Gastrocnemius medialis (tissue), 4 donors: ENCODE measurements around the gene TPK1.

Experiments used
- CTCF ChIP-seq, 5 experiments: fragments of 450-650 bp in 3 of 5; fragments of 200-600 bp in 2 of 5; sonication (generic) in 2 of 5; IDR thresholded peaks in 4 of 5; conservative IDR thresholded peaks in 1 of 5; 1 replicate in 4 of 5; 2 replicates in 1 of 5; pipeline ENCODE4 v1.5.1; 2016 to 2019; ENCODE audit warnings: antibody characterized with exemption in 5 of 5, mild to moderate bottlenecking in 3 of 5, moderate library complexity in 3 of 5
- POLR2A ChIP-seq, 2 donors: fragments of 450-650 bp; IDR thresholded peaks; one replicate each; pipeline ENCODE4 v1.6.1; 2017; ENCODE audit warnings: antibody characterized with exemption in 2 of 2, mild to moderate bottlenecking in 2 of 2, moderate library complexity in 2 of 2

GRCh38 chr7:144622745-144623144 lies 213.1 kb downstream of the TPK1 start:
- TF ChIP-seq POLR2A (IDR thresholded peaks at IDR 0.05): no peak
- no peak for TF ChIP-seq CTCF (IDR thresholded peaks at IDR 0.05 in 4 of 5, conservative IDR thresholded peaks at IDR 0.05 in 1 of 5)
